ENCODE data around the gene SLC17A5. TPM values are rescaled to one million over a fixed set of nuclear protein-coding genes. Genes with fewer than 3 reads are reported as not detected.

SLC17A5 gene
- total and polyA plus RNA-seq, 10 of the 15 experiments (the other 5 are each of a cell fraction or from before 2014, with no cell fraction given), result 2.3 to 7.2 (median 5.0) TPM

- BruUV-seq (replicated peaks), result no TSS peak
- no peaks in the 10 kb centered on the region for H3K27me3 ChIP-seq (replicated peaks in 1 of 2; ENCODE audit: control insufficient read depth in 2 of 2, insufficient read depth in 2 of 2, low read length in 1 of 2)
- no peaks in the 10 kb centered on the region for H3K4me1 ChIP-seq (ENCODE audit: control insufficient read depth, insufficient read depth, low read length)
- ChIA-PET RAD21 (ENCODE audit: unreplicated experiment) (interaction anchor here (1.1 kb wide), 1 partner anchor 33 kb away, joined by 3 read pairs; no protein-coding TSS in a partner anchor), CTCF (interaction anchor here (1.8 kb wide), 2 partner anchors 34 to 88 kb away, joined by 5 read pairs; no protein-coding TSS in a partner anchor), SMC1A (ENCODE audit: uncharacterized antibody, unreplicated experiment) (interaction anchor here (0.6 to 1.7 kb wide), 2 partner anchors 132 to 180 kb away, joined by 3 read pairs; no protein-coding TSS in a partner anchor), POLR2A (interaction anchor here (0.7 kb wide), 1 partner anchor 88 kb away, joined by 6 read pairs; no protein-coding TSS in a partner anchor)
- in situ Hi-C loops (cut with MboI) (no loop called here), intact Hi-C loops (cut with micrococcal nuclease; ENCODE audit: unreplicated experiment) (no loop called here)
- ATAC-seq (peak; percentile 37; the same call in 1 of the 3 replicates), DNase-seq (ENCODE audit: low read depth, low spot score) (no peak), FAIRE-seq (no peak)
- no peak overlapping the region for H2AFZ ChIP-seq (ENCODE audit: control insufficient read depth, low read depth, low read length)
- H3K79me2 ChIP-seq (ENCODE audit: control insufficient read depth, insufficient read depth, low read length), result no peaks in the 10 kb centered on the region
- no peaks in the 10 kb centered on the region for H4K20me1 ChIP-seq (ENCODE audit: control insufficient read depth, insufficient read depth)
- 24% methylated on average over 10 of the region's 10 CpGs for WGBS (ENCODE audit: insufficient coverage, insufficient replicate concordance, low lambda C conversion rate, missing lambda C conversion rate)
- no peak overlapping the region for H3K4me2 ChIP-seq (ENCODE audit: control insufficient read depth, insufficient read depth)
- no peaks in the 10 kb centered on the region for H3K9me3 ChIP-seq (replicated peaks; ENCODE audit: control insufficient read depth, insufficient read depth, low read length)
- TF ChIP-seq SUPT20H (IDR thresholded peaks at IDR 0.05; ENCODE audit: borderline replicate concordance, control insufficient read depth, low read depth, low read length) (no peak), RCOR1 (conservative IDR thresholded peaks at IDR 0.05; ENCODE audit: low read depth, low read length) (no peak), ZNF687 (IDR thresholded peaks at IDR 0.05) (no peak), SIN3A (IDR thresholded peaks at IDR 0.05; ENCODE audit: low read depth, low read length) (no peak), ZBTB33 (IDR thresholded peaks at IDR 0.05) (no peak), LARP7 (IDR thresholded peaks at IDR 0.05) (no peak), REST (IDR thresholded peaks at IDR 0.05; ENCODE audit: low read depth, low read length) (no peak)
- H3K9ac ChIP-seq (ENCODE audit: control insufficient read depth, insufficient read depth, low read length), result no peak overlapping the region
- no peak overlapping the region for H3K4me3 ChIP-seq
- no peak overlapping the region for H3K27ac ChIP-seq (ENCODE audit: control insufficient read depth, insufficient read depth)
- H3K36me3 ChIP-seq (ENCODE audit: control insufficient read depth in 2 of 2, insufficient read depth in 2 of 2, low read length in 1 of 2), result no peaks in the 10 kb centered on the region
Measured at GRCh38 chr6:73644941-73645591, 8.7 kb downstream of the SLC17A5 start.
